Activated CD4-positive, CD25-positive, alpha-beta regulatory T cell treated with anti-CD3 and anti-CD28 coated beads, Interleukin-2, amount 50 U/mL, for 72 hours (primary cell): Measurements from ENCODE around the gene TAOK3.
"Not testable (repeated sequence)": the region's sequence is repeated elsewhere in the genome, so short reads cannot be mapped to it uniquely, and the experiment has no call there.

Experiments used
- DNase-seq: peaks from one replicate; pipeline ENCODE4 v3.0.0; 2021

TAOK3 gene

GRCh38 chr12:118372541-118373495, at the start of gene TAOK3:
Gene TAOK3, minus strand, starts transcription at chr12:118372907. Its CDS starts 117,340 bp downstream, at chr12:118255567.
- peak; percentile 95 for DNase-seq

GRCh38 chr12:118420673-118421072, 48.0 kb upstream of the TAOK3 start:
- DNase-seq, result no peak

DNA sequence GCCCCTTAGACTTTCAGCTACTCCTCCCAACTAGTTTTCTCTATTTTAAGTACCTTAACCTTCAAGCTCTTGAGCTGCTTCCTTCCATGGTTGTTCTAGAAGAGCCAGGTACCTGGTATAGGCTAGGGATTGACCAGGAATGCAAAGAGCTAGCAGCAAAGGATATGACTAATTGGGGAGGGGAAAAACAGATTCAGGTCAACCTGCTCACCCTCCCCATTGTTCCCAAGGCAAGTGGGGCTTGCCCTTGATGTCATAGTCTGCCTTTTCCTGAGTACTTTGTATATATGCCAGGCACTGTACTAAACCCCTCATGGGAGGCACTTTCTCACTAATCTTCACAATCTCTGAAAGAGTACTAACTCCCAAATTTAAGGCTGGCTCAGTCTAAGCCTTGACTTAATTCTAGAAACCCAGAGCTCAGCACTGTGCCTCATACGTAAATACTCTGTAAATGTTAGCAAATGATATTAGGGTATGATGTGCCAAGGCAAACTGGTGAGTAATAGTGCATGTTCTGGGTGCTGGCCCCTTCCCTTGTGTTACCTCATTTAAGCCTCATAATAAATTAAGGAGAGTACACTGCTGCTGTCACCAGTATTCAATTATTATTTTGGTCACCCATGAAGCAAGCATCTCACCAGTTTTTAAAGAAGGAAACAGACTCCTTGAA, 45.8 kb upstream of the TAOK3 start:
- no peak for DNase-seq

GRCh38 chr12:118417942-118418341, 45.2 kb upstream of the TAOK3 start:
- no peak for DNase-seq

DNA sequence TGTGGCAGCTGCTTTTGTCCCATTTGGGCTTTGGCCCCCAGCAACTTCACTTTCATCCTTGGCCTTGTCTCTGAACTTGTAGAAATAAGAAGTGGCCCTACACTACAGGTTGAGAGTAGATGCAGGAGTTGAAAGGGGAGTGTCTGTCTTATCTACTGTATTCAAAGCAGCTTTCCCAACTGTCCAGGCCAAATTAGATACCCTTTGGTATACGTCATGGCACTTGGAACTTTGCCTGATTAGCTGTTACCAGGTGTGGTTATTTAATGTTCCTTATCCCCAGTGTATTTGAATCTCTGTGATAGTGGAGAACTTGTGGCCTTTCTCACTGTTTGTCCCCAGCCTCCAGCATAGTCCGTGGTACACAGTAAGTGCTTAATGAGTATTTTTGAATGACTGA, 37.1 kb upstream of the TAOK3 start:
- no peak for DNase-seq

DNA sequence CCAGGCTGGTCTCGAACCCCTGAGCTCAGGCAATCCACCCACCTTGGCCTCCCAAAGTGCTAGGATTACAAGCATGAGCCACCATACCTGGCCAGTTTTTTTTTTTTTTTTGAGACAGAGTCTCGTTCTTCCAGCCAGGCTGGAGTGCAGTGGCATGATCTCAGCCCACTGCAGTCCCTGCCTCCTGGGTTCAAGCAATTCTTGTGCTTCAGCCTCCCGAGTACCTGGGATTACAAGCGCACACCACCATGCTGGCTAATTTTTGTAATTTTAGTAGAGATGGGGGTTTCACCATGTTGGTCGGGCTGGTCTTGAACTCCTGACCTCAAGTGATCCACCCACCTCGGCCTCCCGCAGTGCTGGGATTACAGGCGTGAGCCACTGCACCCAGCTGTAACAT, 35.5 kb upstream of the TAOK3 start:
- DNase-seq, result not testable (repeated sequence)

GRCh38 chr12:118404876-118405521, 32.3 kb upstream of the TAOK3 start:
- peak; percentile 49 for DNase-seq

GRCh38 chr12:118402251-118402650, 29.5 kb upstream of the TAOK3 start:
- DNase-seq, result no peak

GRCh38 chr12:118398940-118399339, 26.2 kb upstream of the TAOK3 start:
- DNase-seq, result no peak

DNA sequence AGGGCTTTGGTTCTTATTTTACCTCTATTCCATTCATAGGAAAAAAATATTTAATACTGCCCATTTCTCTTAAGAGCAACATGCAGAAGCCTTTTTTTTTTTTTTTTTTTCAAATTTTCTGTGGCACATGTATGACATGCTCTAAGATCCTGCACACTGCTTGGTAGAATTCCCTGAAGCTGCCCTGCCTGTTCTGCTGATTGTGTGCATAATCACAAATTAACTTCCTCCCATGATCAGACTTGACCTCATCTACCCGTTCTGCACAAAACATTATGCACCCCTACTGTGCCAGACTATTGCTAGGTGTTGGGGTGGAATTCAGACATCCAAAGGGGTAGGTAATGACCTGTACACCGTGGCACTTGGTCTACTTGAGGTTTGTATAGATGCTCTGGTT, 25.8 kb upstream of the TAOK3 start:
- DNase-seq, result no peak

- no peak for DNase-seq
These were observed 25.2 kb upstream of the TAOK3 start for GRCh38 chr12:118397708-118398440.

DNA sequence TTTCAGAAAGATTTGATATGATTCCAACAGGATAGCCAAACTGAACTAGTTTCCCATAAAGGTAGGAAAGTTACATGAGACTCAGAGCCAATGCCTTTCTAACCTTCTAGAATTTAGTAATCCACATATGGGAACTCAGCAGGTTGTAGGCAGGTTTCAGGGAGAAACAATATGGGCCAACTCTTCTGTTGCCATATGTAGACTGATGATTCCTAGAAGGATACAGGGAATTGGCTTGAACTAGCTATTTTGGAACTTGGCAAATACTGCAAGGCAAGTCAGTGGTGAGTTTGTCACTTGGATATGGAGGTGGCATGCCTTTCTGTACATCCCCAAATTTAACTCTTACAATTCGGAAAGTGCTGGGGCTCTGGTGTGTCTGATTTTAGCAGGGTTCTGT, 19.1 kb upstream of the TAOK3 start:
- no peak for DNase-seq

GRCh38 chr12:118391424-118391823, 18.7 kb upstream of the TAOK3 start:
- DNase-seq, result no peak

DNA sequence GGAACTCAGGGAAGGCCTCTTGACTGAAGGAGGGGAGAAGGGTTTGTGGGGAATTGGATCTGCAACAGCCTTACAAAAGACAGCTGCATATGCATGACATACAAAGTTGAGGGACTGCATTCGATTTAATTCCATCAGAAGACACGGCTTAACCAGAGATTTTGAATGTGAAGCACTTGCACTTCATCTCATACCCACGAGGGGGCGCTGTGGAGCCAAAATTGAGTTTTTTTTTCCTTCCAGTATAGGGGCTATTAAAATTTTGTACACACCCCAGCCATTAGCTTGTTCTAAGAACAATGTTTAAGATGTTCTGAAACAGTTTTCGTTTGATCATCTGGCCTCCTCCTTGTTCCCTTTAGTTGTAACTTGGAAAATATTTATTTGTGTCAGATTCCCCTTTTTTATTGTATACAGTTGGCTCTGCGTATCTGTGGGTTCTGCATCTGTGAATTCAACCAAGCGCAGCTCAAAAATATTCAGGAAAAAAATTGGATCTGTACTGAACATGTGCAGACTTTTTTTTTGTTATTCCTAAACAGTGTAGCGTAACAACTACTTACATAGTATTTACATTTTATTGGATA, 5.3 kb upstream of the TAOK3 start:
- peak; percentile 77 for DNase-seq

GRCh38 chr12:118377021-118377883, 4.5 kb upstream of the TAOK3 start:
- no peak for DNase-seq

DNA sequence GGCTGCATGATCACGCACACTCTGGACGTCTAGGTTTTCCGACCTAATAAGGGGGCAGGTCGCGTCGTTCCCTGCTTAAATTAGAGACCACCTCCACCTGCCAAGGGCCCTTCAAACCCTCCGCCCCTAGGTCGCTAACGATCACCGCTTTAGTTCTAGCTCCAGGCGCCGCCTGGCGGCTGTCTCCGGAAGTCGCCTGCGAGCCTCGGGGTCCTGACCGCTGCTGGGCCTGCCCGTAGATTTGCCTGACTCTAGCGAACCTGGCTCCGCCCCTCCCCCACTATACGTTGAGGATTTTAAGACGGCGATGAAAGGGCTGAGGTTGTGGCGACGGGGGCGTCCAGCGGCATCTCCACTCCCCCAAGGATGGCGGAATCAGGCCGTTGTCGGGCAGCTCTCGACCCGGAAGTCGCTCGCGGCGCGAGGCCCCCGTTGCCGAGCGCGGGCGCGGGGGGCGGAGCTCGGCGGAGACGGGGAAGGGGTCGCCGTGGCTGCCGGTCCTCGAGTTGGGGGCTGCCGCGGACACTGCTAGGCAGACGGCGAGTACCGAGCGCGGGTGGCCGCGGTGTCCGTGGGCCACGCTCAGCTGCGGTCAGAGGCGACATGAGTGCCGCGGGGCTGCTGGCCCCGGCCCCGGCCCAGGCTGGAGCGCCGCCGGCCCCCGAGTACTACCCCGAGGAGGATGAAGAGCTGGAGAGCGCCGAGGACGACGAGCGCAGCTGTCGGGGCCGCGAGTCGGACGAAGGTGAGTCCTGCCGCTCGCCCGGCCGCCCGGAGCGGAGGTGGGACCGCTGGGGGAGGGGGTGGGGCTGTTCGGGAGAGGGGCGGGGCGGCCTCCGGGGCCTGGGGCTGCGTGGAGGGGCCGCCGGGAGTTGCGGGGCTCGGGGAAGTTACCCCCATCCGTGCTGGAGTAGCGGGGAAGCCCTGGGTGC, 3.6 kb upstream of the TAOK3 start, which contains the start of gene SUDS3:
Gene SUDS3 (plus strand): TSS at position 467 of the 932 bp plus-strand sequence. CDS start 137 bp downstream, at position 604.
- peak; percentile 97 for DNase-seq

DNA sequence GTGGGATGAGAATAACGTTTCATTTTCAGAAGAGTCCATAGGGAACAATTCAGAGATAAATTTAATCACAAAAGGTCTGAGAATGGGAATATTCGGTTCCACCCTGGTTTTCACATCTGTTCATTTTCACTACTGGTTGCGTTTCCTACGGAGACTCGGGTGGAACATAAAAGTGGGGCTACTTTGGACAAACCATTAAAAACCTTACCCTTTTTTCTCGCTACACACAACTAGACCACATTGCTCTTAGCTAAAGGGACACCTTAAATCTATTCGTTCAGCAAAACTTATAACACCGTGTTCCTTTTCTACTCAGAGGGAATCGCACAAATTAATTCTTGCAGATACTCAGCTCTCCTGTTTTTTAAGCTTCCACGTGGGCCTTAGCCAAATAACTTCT, 2.6 kb upstream of the TAOK3 start:
- DNase-seq, result no peak

DNA sequence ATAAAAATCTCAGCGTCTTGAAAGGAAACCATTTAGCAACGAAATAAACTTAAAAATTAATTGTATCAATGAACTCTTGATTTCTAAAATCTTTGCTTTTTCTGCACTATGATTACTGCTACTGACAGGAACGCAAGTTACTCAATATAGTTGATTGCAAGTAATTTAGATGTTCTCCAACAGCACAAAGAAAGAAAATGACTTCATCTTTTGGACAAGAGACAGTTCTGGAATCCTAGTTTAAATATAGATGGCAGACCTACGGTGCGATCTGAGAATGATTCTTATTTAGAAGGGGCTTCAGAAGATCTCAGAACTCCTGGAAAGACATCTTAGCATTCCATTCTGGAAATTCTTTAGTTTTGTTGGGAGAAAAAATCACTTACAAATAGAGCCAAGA, 2.2 kb upstream of the TAOK3 start:
- no peak for DNase-seq

- DNase-seq, result no peak
These were observed 1.5 kb upstream of the TAOK3 start for GRCh38 chr12:118374126-118374725.

GRCh38 chr12:118373616-118374015, 909 bp upstream of the TAOK3 start:
- DNase-seq, result no peak
